HCEC 1CT (cell line): ENCODE measurements around the gene TAS2R5.
"Not testable (repeated sequence)": the region's sequence is repeated elsewhere in the genome, so short reads cannot be mapped to it uniquely, and the experiment has no call there.

Source experiments
- DNase-seq: peaks from one replicate; pipeline ENCODE4 v3.0.0-alpha.2; 2017

TAS2R5 gene, protein sequence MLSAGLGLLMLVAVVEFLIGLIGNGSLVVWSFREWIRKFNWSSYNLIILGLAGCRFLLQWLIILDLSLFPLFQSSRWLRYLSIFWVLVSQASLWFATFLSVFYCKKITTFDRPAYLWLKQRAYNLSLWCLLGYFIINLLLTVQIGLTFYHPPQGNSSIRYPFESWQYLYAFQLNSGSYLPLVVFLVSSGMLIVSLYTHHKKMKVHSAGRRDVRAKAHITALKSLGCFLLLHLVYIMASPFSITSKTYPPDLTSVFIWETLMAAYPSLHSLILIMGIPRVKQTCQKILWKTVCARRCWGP

GRCh38 chr7:141789917-141790316 lies at the start of gene TAS2R5:
TSS of gene TAS2R5 (plus strand) at chr7:141790217. CDS start at chr7:141790362, 145 bp downstream.
- no peak for DNase-seq

- DNase-seq, result no peak
Observed at GRCh38 chr7:141742229-141742628, 47.8 kb upstream of the TAS2R5 start.

DNA sequence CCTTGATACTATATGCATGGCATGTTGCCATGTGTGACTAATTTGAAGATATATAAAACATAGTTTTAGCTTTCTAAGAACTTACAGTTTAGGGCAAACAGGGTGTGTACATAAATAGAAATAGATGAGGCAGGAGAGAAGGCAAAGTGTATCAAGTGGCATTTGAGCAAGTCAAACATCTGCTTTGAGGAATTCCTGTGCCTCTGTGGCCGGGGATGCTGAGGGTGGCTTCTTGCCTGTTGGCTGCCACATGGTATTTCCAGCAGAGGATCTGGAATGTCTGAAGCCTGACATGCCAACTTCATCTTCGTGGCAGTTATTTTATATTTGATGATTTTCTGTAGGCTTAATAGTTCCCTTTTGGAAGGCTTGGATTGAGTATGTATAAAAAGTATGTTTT lies 45.9 kb upstream of the TAS2R5 start:
- DNase-seq, result no peak

DNA sequence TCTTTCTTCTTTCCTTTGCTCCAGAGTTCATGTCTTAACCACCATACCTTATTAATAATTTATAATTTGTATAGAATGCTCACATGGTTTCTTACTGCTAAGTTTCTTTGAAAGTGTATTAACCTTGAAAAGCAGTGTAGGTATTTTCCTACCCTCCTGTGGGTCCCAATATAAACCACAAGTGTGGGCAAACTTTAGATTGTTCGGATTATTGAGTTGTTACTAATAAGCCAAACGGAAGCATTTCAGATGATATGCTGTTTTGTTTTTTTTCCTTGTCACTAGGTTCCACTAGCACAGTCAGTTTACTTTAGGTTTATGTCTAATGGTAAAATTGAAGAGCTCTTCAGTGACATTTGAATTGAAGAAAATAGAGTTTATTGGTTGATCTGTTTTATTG lies 41.6 kb upstream of the TAS2R5 start:
- DNase-seq, result no peak

DNA sequence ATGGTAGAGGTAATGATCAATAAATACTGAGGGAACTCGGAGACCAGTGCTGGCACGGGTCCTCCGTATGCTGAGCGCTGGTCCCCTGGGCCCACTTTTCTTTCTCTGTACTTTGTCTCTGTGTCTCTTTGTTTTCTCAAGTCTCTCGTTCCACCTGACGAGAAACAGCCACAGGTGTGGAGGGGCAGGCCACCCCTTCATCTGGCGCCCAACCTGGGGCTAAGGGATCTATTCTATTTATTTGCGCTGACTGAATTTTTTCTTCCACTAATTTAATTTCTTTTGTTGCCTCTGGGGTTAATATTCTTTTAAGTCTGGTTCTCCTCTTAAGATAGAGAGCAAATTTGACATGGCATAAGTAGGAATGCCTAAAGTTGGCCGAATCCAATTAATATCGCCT lies 38.1 kb upstream of the TAS2R5 start:
- DNase-seq, result not testable (repeated sequence)

DNA sequence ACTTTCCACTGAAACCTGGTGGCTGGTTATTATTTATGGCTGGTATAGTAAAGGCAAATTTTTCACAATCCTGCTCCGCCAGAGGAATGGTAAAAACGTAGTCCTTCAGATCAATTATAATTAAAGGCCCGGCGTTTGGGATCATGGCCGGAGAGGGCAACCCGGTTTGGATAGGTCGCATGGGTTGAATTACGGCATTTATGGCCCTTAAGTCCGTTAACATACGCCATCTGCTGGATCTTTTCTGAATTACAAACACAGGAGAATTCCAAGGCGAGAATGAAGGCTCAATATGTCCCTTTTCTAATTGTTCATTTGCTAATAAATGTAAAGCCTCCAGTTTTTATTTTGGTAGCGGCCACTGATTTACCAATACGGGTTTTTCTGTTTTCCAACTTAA lies 37.4 kb upstream of the TAS2R5 start:
- DNase-seq, result no peak

DNA sequence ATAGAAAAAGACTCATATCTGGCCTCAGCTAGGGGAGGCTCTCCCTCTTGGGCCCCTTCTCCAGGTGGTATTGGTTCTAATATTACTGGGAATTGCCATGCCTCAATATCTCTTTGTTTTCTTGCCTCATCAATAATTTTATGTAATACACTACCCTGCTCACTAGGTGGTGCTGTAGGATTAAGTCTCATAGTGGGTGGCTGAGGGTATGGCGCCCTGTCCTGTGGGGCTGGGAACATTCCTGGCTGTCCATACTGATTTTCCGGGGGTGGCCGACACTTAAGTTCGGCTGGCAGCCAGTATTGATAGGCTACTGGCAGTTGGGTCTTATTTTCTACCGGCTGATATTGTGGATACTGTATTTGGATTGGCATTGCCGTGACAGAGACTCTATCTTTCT lies 35.1 kb upstream of the TAS2R5 start:
- peak; percentile 34 for DNase-seq

DNA sequence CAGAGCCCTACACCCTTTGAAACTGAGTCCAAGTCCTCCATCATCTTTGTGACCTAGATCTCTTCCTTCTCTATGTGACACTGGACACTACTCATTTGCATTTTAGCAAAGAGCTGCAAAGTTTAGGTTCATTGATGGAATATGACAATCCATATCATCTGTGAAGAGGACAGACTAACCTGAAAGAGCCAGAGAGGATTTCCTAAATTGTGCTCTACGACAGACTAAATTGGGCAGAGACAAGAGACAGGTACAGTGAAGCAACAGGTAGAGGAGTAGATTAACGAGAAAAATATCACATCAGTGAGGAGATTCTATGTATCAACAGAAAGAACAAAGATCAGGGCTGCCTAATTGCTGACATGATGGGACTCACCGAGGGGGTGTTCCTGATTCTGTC lies 26.2 kb upstream of the TAS2R5 start, which contains the start of gene TAS2R3:
Gene TAS2R3, plus strand, starts transcription at position 301 of the 400 bp plus-strand sequence. Its CDS starts 62 bp downstream, at position 363.
- no peak for DNase-seq

DNA sequence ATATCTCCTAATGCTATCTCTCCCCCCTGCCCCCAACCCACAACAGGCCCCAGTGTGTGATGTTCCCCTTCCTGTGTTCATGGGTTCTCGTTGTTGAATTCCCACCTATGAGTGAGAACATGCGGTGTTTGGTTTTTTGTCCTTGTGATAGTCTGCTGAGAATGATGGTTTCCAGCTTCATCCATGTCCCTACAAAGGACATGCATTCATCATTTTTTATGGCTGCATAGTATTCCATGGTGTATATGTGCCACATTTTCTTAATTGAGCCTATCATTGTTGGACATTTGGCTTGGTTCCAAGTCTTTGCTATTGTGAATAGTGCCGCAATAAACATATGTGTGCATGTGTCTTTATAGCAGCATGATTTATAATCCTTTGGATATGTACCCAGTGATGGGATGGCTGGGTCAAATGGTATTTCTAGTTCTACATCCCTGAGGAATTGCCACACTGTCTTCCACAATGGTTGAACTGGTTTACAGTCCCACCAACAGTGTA lies 19.9 kb upstream of the TAS2R5 start:
- DNase-seq, result not testable (repeated sequence)

- DNase-seq, result no peak
Observed at GRCh38 chr7:141776374-141776773, 13.6 kb upstream of the TAS2R5 start, which contains the start of gene TAS2R4. TSS of gene TAS2R4 (plus strand) at chr7:141776674. CDS start at chr7:141778489, 1,815 bp downstream.

GRCh38 chr7:141785706-141786552 lies 4.1 kb upstream of the TAS2R5 start:
- peak; percentile 43 for DNase-seq

DNA sequence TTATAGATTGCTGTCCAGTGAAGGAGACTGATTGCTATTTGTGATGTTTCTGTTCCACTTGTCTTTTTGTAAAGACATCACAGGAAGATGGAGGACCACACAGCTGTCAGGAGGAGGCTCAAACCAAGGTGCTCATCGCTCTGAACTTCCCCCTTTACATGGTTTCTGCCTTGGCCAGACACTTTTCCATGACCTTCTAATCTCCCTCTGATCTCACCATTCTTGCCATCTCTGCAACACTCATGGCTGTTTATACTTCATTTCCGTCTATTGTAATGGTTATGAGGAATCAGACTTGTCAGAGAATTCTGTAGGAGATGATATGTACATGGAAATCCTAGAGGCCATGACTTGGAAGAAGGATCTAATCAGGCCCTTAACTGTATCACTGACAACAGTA lies 1.7 kb upstream of the TAS2R5 start:
- DNase-seq, result no peak

GRCh38 chr7:141792526-141792925 lies 2.5 kb downstream of the TAS2R5 start:
- DNase-seq, result no peak

DNA sequence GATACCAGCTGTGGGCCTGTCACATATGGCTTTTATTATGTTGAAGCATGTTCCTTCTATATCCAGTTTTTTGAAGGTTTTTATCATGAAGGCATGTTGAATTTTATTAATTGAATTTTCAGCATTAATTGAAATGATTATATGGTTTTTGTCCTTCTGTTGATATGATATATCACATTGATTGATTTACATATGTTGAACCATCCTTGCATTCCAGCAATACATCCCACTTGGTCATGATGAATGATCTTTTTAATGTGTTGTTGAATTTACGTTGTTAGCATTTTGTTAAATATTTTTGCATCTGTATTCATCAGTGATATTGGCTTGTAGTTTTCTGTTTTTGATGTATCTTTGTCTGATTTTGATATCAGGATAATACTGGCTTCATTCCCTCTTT lies 30.1 kb downstream of the TAS2R5 start:
- no peak for DNase-seq

GRCh38 chr7:141822432-141822831 lies 32.4 kb downstream of the TAS2R5 start:
- not testable (repeated sequence) for DNase-seq

DNA sequence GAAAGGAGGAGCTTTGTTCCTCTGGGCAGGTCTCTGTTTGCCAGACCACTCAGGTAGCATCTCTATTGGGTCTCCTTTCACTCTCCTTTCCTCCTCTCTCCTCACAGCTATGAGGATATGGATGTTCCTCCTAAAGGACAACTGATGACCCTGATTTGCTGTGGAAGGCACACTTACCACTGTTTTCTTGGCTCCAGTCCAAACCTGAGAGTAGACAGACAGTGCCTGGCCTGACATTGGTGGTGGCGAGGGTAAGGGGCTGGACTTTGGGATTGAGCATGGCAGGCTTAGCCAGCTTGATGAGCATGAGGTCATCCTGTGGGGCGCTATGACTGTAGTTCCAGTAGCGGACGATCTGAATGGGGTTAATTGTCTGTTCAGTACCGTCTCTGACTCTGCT lies 47.7 kb downstream of the TAS2R5 start:
- DNase-seq, result no peak

DNA sequence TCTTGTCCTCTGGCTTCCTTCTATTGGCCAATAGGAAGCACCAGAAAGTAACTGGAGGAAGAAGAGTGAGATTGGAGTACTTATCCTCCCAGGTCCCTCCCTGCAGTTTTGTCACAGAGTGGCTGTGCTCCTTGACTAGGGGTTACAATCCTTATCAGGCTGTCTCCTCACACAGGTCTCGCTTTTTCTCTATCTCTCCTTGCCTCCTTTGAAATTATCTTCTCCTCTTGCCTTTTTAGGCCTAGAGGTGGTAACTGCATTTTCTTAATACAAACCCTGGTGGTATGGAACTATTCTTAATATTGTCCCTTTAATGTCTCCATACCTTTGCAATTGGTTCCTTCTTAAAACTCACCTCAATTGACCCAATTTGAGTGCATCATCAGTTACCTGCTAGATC lies 48.6 kb downstream of the TAS2R5 start:
- no peak for DNase-seq

- DNase-seq, result no peak
Observed at GRCh38 chr7:141839256-141839655, 49.2 kb downstream of the TAS2R5 start.

- DNase-seq, result no peak
Observed at GRCh38 chr7:141840708-141841107, 50.7 kb downstream of the TAS2R5 start.
